RWPE2 (cell line): Measurements from ENCODE around the gene PEAK1.
A peak's percentile ranks its signal among the peaks of the same experiment; 100 is the strongest.

ENCODE experiments used
- ATAC-seq: fragments of 200-7000 bp; cut with Tn5 transposase; 3 replicates; pipeline ENCODE4 v1.9.1; 2021; ENCODE audit warnings: low read depth
- DNase-seq: peaks from one replicate; pipeline ENCODE4 v3.0.0-alpha.2; 2020; ENCODE audit warnings: low spot score
- H3K27ac ChIP-seq: fragments of 450-650 bp; 2 replicates; pipeline ENCODE4 v1.5.1; 2017; ENCODE audit warnings: mild to moderate bottlenecking; ENCODE audit not compliant: poor library complexity, severe bottlenecking
- H3K27me3 ChIP-seq: fragments of 250-450 bp; sonication (Bioruptor Pico); 2 replicates; pipeline ENCODE4 v1.5.1; 2021; ENCODE audit warnings: mild to moderate bottlenecking, moderate library complexity; ENCODE audit not compliant: insufficient read depth, poor library complexity, severe bottlenecking
- H3K36me3 ChIP-seq: fragments of 250-450 bp; sonication (Bioruptor Pico); 2 replicates; pipeline ENCODE4 v1.5.1; 2020; ENCODE audit warnings: low read depth, mild to moderate bottlenecking, moderate library complexity
- H3K4me1 ChIP-seq: fragments of 250-450 bp; sonication (Bioruptor Pico); 2 replicates; pipeline ENCODE4 v1.5.1; 2021; ENCODE audit warnings: mild to moderate bottlenecking, moderate library complexity; ENCODE audit not compliant: insufficient read depth, poor library complexity, severe bottlenecking
- H3K4me3 ChIP-seq: fragments of 250-450 bp; sonication (Bioruptor Pico); 2 replicates; pipeline ENCODE4 v1.5.1; 2021; ENCODE audit warnings: mild to moderate bottlenecking, moderate library complexity; ENCODE audit not compliant: severe bottlenecking
- H3K9me3 ChIP-seq: fragments of 250-450 bp; sonication (Bioruptor Pico); 2 replicates; pipeline ENCODE4 v1.5.1; 2021; ENCODE audit warnings: mild to moderate bottlenecking, moderate library complexity; ENCODE audit not compliant: severe bottlenecking
- TF ChIP-seq, protein P1 (sequence below): fragments of 450-650 bp; IDR thresholded peaks from one replicate; pipeline ENCODE4 v1.5.1; 2017; ENCODE audit warnings: mild to moderate bottlenecking, moderate library complexity; ENCODE audit not compliant: poor library complexity, severe bottlenecking

PEAK1 gene

DNA sequence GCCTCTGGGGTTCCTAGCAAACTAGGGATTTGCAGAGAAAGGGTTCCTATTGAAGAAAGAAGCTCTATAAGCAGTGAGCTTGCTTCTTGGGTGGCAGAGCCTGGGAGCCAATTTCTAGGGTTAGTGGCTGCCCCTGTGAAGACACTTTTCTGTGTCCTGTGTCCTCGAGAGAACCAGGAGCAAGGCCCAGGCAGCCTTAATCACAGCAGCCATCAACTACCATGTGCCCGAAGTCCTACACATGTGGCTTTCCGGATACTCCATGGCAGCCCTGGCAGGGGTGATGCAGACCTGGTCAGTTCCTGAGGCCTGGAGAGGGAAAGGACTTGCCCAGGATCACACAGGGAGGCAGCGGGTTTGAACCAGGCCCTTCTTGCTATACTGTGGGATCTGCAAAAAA lies 321.3 kb downstream of the PEAK1 start:
- Histone ChIP-seq H3K4me3 (no peak overlapping the region), H3K9me3 (no peaks in the 10 kb centered on the region), H3K27ac (no peak overlapping the region), H3K36me3 (no peaks in the 10 kb centered on the region), H3K4me1 (no peaks in the 10 kb centered on the region), H3K27me3 (no peaks in the 10 kb centered on the region)
- TF ChIP-seq, protein P1, sequence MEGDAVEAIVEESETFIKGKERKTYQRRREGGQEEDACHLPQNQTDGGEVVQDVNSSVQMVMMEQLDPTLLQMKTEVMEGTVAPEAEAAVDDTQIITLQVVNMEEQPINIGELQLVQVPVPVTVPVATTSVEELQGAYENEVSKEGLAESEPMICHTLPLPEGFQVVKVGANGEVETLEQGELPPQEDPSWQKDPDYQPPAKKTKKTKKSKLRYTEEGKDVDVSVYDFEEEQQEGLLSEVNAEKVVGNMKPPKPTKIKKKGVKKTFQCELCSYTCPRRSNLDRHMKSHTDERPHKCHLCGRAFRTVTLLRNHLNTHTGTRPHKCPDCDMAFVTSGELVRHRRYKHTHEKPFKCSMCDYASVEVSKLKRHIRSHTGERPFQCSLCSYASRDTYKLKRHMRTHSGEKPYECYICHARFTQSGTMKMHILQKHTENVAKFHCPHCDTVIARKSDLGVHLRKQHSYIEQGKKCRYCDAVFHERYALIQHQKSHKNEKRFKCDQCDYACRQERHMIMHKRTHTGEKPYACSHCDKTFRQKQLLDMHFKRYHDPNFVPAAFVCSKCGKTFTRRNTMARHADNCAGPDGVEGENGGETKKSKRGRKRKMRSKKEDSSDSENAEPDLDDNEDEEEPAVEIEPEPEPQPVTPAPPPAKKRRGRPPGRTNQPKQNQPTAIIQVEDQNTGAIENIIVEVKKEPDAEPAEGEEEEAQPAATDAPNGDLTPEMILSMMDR = no peak
- DNase-seq (no peak), ATAC-seq (no peak)

- H3K27me3 ChIP-seq = no peaks in the 10 kb centered on the region
- no peaks in the 10 kb centered on the region for H3K9me3 ChIP-seq
- no peak overlapping the region for H3K27ac ChIP-seq
- ATAC-seq (no peak), DNase-seq (no peak)
- no peaks in the 10 kb centered on the region for H3K36me3 ChIP-seq
- no peak overlapping the region for H3K4me3 ChIP-seq
- TF ChIP-seq, protein P1 = no peak
- no peaks in the 10 kb centered on the region for H3K4me1 ChIP-seq
These were observed 322.0 kb downstream of the PEAK1 start for GRCh38 chr15:77097921-77098320.

DNA sequence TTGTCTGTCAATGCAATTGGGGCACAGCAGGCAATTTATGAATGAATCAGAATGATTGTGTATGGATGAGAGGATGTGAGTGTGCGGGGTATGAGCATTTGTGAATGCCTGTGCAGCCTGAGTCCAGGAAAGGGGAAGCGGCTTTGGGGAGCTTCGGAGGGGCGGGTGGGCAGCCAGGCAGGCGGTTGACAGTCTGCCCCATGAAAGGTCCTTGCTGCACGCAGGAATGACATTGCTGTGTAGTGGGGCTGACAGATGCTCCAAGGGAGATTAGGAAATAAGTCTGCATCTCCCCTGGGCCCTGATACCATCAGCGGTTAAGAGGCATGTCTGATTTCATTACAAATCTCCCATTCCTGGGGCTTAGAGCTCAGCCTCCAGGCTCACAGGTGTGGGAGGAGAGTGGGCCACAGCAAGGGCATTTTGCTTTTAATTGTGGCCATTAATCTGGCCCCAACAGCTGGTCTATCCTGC lies 322.6 kb downstream of the PEAK1 start:
- ATAC-seq (no peak), DNase-seq (no peak)
- H3K9me3 ChIP-seq = no peaks in the 10 kb centered on the region
- H3K27me3 ChIP-seq = no peaks in the 10 kb centered on the region
- no peak overlapping the region for H3K27ac ChIP-seq
- no peak overlapping the region for H3K4me3 ChIP-seq
- TF ChIP-seq, protein P1 = no peak
- H3K36me3 ChIP-seq = no peaks in the 10 kb centered on the region
- no peaks in the 10 kb centered on the region for H3K4me1 ChIP-seq

DNA sequence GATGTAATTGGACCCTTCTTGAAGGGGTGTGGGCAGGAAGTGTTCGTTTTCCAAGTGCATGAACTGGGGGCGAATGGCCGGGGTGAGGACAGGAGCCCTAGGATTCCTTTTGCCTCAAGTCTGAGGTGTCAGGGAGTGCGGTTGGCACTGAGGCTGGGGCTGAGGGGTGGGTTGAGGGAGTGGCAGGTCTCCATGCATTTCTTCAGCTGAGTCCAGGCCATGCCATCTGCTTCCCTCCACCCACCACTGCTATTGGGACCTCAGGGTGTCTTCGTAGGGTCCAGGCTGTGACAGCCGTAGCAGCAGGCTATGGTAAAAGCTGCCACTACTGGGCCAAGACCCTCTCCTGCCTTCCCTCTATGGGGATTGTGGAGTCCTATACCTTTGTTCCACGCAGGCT lies 323.4 kb downstream of the PEAK1 start:
- Histone ChIP-seq H3K27me3 (no peaks in the 10 kb centered on the region), H3K27ac (no peak overlapping the region), H3K36me3 (no peaks in the 10 kb centered on the region), H3K9me3 (no peaks in the 10 kb centered on the region), H3K4me3 (no peak overlapping the region), H3K4me1 (no peaks in the 10 kb centered on the region)
- ATAC-seq (no peak), DNase-seq (no peak)
- TF ChIP-seq, protein P1 = no peak

DNA sequence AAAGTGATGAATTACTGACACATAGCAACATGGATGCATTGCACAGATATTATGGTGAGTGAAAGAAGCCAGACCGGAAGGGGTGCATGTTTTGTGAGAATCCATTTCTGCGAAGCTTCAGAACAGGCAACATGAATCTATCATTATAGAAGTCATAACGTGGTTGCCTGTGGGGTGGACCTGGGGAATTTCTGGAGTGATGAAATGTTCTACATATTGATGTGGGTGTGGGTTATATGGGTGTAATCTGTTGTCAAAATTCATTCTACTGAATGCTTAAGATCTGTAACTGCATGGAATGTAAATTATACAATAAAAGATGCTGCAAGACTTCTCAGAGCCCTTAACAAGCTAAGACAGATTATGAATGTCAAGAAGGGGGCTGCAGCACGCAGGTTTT lies 323.8 kb downstream of the PEAK1 start:
- Histone ChIP-seq H3K36me3 (no peaks in the 10 kb centered on the region), H3K4me1 (no peaks in the 10 kb centered on the region), H3K27me3 (no peaks in the 10 kb centered on the region), H3K9me3 (no peaks in the 10 kb centered on the region), H3K27ac (no peak overlapping the region), H3K4me3 (no peak overlapping the region)
- TF ChIP-seq, protein P1 = no peak
- ATAC-seq (0 out of 3 replicates have a peak, but pooled peaks have one; percentile 34), DNase-seq (no peak)
